ENCODE results near the gene MAP3K20.
"Not testable (repeated sequence)": the region's sequence is repeated elsewhere in the genome, so short reads cannot be mapped to it uniquely, and the experiment has no call there.

The MAP3K20 gene

DNA sequence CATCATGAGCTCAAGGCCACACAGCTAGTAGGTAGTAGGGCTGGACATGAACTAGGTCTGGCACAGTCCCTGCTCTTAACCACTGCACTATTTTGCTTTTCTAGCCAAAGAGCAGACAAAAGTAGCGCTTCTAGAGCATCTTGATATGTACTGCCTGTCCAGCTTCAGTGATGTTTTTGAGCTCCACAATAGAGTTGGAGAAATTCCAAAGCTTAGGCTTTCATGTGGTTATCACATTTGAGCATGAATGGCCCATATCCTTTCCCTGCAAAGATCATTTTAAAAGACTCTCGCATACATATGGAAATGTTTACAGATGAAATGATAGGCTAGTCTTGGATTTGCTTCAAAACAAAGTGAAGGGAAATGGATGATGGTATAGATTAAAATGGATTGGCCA lies 128.7 kb downstream of the MAP3K20 start:
- no peak for DNase-seq (ENCODE audit: low read depth in 2 of 2)

DNA sequence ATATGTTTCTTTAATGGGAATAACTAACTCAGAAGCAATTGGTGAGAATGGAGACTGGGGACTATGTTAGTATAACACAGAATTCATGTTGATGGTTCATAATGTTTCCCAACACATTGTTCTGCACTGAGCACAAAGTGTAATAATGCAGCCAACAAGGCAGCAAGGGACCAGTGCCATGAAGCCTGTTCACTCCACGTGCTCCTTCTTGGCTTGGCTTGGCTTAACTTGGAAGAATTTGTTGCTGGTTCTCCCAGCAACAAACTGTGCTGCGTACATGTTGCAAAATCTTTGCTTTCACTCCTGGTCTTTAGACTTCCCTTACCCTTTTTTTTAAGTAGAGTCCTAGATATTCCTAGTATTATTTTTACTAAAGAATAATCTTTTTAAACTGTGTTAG lies 129.7 kb downstream of the MAP3K20 start:
- DNase-seq (ENCODE audit: low read depth in 2 of 2) = no peak

DNA sequence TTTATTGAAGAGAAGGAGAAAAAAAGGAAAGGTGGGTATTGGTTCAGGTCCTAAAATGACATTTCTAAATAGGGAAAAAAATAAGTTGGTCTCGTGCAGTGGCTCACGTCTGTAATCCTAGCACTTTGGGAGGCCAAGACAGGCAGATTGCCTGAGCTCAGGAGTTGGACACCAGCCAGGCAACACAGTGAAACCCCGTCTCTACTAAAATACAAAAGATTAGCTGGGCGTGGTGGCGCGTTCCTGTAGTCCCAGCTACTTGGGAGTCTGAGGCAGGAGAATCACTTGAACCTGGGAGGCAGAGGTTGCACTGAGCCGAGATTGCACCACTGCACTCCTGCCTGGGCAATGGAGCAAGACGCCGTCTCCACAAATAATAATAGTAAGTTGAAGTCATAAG lies 131.5 kb downstream of the MAP3K20 start:
- DNase-seq (ENCODE audit: low read depth in 2 of 2) = not testable (repeated sequence)

DNA sequence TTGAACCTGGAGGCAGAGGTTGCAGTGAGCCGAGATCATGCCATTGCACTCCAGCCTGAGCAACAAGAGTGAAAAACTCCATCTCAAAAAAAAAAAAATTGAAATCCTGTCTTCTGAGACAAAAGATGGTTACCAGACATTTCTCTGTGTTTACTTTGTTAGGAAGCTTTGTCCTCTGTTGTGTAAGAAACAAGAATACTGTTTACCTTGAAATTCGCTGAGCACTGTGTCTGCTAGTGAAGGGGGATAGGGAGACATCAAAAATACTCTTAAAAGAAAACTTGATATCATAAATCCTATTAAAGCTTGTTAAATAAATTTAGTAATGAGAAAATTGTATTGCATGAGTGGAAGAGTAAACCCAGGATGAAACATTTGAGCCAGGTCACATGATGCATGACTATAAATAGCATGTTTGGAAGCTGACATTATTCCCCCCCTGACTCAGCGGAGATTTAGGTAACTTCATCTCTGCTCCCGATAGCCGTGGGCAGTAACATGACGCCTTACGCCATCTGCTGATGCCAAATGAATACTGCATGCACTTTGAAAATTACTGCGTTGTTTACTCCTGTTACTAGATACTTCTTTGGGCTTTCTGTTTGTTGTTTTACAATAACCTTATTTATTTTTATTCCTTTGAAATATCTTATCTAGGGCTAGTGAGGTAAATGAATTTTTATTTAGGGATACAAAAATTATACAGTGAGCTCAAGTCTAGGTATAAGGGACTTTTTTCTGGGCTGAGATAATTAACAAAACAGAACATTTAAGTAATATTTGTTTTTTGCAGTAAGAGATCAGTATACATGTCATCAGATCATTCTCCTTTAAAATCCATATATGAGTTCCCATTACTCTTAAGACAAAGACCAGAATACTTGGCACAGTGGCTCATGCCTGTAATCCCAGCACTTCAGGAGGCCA lies 134.9 kb downstream of the MAP3K20 start:
- DNase-seq (ENCODE audit: low read depth in 2 of 2) = peak; percentile 14 to 42

DNA sequence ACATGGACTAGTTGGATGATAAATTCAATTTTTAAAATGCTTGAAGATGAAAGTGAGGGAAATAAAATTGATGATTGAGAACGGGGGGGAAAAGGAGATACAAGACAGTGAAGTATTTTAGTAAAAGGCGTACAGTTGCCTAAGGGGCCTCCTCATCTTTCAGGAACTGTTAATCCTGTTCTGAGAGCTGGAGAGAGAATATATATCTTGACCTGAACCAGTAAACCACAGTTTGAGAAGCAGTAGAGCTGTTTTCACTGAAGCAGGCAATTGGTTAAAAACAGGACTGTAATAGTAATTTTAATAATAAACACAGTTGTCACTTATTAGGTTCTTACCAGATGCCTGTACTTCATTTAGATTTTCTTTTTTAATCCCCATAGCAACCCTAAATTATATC lies 137.5 kb downstream of the MAP3K20 start:
- no peak for DNase-seq (ENCODE audit: low read depth in 2 of 2)

DNA sequence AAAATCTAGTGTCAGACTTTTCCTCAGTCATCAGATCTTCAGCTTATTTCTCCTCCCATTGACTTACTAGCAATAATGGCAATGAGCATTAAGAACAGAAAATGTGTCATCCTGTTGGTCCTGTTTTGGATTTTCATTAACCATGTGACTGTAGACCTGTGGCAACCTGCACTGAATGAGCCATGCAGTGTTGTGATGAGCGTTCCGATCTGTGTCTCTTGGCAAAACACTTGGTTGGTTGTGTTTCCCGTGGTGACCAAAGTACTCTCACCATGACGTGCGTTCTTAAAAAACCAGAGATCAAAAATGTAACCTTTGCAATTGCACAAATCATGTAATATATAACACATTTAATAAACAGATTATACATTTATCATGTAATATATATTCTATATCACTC lies 138.6 kb downstream of the MAP3K20 start:
- DNase-seq (ENCODE audit: low read depth in 2 of 2) = no peak

DNA sequence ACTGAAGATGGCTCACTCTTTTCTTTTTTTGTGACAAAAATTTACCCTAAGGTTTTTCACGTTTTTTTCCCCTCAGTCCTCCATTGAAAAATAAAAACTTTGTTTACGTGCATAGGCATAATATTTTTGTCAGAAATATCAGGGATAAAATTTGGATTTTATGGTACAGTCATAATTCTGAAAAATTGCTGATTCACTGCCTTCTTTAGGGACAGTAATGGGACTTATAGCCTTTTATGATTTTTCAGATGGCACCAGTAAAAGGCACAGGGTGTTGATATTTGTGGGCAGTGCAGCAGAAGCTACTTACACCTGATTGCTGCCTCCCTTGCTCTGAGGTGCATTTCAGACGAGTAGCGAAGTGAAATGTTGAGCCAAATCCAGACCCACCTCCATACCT lies 139.7 kb downstream of the MAP3K20 start:
- no peak for DNase-seq (ENCODE audit: low read depth in 2 of 2)

DNA sequence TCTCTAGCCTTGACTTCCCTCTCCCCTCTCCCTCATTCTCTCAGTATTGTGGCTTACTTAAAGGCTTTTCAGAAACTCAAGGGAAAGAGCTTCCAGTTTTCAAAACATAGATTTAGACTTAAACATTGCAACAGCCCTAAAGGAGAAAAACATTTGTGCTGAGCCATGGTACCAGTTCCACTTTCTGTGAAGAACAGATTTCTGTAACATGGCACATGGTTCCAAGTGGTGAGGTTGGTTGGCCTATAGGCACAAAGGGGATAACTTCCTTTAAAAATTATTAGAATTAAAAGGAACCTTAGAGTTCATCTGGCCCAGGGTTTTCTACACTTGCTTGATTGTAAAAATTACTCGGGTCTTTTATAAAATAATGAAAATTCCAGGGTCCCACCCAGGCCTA lies 140.4 kb downstream of the MAP3K20 start:
- no peak for DNase-seq (ENCODE audit: low read depth in 2 of 2)

DNA sequence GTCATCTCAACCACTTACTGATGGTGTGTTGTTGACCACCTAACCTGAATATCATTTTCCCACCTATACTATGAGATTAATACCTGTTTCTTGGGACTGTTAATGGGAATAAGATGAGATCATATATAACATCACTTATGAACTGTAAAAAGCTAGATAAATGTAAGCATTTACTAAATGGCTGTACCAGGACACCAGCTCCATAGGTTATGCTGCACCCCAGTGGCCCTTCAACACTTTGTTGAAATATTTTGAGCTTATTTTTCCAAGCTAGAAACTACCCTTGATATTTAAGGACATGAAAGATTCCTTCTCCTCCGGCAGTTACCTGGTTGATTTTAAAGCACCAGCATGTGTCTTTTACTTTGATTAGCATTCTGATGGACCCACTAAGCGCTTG lies 141.0 kb downstream of the MAP3K20 start:
- no peak for DNase-seq (ENCODE audit: low read depth in 2 of 2)

DNA sequence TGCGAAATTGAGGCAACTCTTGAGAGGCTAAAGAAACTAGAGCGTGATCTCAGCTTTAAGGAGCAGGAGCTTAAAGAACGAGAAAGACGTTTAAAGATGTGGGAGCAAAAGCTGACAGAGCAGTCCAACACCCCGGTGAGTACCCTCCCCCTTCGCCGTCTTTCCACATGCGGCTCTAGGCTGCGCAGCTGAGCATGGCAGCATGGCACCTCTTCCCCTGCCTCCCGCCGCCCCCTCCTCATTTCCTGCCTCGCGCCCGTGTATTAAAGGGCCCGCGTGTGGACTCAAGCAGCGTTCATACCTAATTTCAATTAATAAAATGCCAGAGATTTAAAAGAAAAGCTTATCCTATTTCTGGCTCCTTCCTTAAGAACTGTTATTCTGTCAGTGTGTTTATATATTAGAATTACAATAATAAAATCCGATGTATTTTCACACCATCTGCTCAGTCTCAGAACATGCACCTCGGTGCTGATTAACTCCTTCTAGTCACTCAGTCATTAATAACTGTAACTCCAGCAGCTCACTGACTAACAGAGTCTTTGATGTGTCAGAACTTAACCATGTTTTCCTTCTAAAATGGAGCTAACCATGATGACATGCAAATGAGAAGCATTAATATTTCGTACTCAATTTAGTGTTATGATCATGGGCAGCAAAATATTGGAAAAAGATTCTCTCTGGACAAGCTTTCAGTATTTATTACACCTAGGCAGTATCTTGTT lies 141.6 kb downstream of the MAP3K20 start:
- no peak for DNase-seq (ENCODE audit: low read depth in 2 of 2)

DNA sequence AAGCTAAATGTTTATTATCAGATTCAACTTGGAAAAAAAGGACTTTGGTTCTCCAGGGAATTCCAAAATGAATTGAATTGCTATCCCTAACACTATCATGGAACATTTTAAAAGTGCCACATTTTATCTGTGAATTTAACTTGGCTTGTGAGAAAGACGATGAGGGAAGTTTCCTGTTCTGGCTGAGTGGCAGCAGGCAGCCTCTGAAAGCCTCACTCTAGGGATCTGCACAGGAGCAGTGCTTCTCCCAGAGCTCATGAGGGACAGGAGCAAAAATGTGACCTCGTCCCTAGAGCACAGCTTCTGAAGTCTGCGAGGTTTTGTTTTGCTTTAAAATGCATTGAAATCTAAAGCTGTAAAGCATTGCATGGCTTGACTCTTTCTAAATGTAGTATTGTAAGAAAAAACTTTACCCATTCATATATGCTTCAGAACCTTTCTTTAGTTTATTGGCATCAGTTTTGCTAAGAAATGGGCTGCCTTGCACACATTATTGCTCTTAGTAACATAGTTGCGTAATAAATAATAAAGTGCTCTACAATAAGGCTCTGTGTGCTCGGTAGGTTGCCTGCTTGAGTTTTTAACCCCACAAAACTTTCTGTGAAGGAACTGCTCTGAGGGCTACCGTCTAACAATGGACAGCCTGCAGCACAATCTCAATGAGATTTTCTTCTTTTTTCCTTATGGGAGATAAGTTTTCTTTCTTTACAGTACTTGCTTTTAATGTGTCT lies 142.8 kb downstream of the MAP3K20 start:
- no peak for DNase-seq (ENCODE audit: low read depth in 2 of 2)

DNA sequence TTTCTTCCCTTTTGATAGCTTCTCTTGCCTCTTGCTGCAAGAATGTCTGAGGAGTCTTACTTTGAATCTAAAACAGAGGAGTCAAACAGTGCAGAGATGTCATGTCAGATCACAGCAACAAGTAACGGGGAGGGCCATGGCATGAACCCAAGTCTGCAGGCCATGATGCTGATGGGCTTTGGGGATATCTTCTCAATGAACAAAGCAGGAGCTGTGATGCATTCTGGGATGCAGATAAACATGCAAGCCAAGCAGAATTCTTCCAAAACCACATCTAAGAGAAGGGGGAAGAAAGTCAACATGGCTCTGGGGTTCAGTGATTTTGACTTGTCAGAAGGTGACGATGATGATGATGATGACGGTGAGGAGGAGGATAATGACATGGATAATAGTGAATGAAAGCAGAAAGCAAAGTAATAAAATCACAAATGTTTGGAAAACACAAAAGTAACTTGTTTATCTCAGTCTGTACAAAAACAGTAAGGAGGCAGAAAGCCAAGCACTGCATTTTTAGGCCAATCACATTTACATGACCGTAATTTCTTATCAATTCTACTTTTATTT lies 145.6 kb downstream of the MAP3K20 start:
- DNase-seq (ENCODE audit: low read depth in 2 of 2) = no peak

DNA sequence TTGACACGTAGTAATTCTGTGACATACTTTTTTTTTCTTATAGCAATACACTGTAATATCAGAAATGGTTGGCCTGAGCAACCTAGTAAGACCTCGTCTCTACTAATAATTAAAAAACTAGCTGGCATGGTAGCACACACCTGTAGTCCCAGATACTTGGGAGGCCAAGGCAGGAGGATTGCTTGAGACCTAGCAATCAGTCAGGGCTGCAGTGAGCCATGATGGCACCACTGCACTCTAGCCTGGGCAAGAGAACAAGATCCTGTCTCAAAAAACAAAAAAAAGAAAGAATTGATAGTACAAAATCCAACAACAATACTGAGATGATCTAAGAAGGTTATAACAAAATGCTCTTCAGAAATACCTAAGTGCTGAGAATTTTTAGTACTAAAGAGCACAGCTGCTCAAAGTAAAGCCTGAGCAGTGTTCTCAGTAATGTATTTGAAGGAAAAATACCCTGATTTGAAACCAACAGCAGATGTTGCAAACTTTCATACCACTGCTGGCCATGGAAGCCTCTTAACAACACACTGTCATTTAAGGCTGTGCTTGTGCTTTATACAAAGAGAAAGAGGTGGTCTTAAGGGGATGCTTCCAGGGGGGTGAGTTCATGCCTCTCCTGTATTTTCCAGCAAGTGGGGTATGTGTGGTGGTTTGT lies 146.4 kb downstream of the MAP3K20 start:
- DNase-seq (ENCODE audit: low read depth in 2 of 2) = no peak

DNA sequence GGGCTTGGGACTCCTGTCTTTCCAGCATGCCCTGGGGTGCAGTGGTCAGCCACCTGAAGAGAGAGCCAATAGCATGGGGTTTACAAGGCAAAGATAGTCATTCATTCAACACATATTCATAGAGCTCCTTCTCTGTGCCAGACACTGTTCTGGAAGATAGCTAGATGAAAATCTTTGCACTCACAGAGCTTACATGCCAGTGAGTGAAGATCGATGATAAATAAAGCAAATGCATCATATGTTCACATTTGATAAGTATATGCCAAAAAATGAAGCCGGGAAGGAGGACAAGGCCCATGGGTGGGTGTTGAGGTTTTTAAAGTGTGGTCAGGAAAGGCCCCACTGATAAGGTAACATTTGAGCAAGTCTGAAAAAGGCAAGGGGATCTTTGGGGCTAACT lies 148.2 kb downstream of the MAP3K20 start:
- DNase-seq (ENCODE audit: low read depth in 2 of 2) = no peak

DNA sequence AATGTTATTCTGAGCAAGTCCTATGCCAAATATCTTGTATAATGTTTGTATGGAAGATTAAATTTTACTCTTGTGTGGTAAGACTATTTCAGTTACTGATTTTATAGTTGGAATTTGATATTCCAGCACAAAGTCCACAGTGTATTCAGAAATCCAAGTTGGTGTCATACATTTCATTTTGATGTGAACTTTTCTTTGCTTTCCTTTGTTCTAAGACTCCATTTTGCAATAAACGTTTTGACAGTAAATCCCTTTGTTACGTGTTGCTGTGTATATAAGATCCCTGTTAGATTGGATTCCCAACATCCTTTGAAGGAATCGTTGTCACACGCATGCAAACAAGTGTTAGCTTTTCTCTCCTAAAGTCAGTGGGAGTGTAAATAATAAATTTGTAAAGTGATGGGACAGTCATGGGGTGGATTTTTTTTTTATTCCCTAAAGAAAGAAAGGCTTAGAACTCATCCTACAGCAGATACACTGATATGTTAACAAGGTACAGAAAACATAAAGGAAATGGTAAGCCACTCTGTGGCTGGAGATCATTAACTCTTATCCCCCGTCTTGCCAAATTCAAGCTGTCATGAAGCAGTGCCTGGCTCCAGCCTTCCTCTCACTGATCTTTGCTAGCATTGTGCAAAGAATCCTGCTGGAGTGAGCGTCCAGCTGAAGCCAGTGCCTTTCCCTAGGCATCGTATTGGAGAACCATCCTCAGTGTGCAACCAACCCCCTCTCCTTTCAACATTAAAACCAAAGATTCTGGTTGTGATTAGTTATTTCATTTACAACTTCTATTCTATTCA lies 151.5 kb downstream of the MAP3K20 start:
- no peak for DNase-seq (ENCODE audit: low read depth in 2 of 2)

DNA sequence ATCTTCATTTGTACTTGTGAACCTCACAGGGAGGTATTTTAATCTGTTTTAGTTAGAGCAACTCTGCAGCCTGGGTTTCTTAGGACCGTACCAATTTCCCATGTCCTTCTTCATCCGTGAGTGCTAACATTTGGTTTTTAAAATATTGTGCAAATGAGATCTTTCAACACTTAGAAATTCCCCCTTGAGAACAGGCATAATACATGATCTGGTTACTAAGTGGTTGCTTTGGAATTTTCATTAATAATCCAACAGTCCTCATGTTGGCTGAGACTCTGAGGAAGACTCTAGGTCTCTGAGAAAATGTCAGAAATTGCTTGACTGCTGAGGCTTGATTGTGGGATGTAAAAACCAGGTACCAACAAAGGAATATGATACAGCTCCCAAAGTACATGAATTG lies 153.4 kb downstream of the MAP3K20 start:
- no peak for DNase-seq (ENCODE audit: low read depth in 2 of 2)

DNA sequence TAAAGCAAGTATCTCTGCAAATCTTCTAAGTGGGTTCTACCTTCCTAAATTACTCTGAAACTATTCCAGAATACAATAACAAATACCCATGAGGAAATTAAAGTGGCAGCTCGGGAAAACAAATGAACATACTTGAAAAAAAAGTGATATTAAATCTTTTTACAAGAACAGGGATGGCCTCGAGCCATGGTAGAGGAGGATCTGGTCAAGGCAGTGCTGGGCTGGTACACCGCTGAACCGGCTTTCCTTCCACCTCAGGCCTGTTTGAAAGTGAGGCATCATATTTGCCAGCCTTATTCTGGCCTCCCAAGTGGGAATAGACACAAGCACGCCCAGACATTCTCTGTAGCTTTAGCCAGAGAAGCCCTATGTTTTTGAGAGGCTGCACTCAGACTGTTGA lies 154.5 kb downstream of the MAP3K20 start:
- no peak for DNase-seq (ENCODE audit: low read depth in 2 of 2)

DNA sequence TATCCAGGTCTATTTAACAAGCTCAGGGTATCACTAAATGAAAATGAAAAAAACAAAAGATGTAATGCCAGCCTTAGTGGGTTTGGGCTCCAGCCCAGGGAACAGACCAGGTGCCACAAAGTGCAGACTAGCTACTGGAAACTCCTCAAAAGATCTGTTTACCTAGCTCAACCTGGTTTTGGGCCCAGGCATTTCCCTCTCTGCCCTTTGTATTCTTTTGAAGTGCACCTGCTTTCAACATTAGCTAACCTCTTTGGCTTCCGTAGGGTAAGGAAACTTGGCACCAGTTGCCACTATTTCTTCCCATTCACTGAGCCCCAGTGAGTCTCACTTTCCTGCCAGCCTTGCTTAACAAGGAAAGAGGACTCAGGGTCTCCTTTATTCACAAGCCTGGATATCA lies 155.4 kb downstream of the MAP3K20 start:
- DNase-seq (ENCODE audit: low read depth in 2 of 2) = no peak

DNA sequence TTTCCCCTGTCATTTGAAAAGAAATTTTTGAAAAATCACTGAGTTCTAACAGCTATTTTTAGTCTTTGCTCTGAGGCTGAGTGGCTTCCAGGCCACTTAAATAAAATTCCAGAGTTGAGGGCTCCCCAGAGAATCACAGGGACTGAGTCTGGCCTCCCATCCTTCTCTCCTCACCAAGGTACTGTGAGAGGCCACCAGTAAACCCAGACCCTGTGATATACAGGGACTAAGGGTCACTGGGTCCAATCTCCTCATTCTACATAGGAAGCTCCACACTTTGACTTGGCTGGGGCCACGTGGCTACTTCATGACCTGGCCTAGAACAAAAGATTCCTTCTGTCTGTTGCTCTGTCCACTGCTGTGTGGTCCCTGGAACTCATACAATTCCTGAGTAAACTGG lies 155.8 kb downstream of the MAP3K20 start:
- no peak for DNase-seq (ENCODE audit: low read depth in 2 of 2)

DNA sequence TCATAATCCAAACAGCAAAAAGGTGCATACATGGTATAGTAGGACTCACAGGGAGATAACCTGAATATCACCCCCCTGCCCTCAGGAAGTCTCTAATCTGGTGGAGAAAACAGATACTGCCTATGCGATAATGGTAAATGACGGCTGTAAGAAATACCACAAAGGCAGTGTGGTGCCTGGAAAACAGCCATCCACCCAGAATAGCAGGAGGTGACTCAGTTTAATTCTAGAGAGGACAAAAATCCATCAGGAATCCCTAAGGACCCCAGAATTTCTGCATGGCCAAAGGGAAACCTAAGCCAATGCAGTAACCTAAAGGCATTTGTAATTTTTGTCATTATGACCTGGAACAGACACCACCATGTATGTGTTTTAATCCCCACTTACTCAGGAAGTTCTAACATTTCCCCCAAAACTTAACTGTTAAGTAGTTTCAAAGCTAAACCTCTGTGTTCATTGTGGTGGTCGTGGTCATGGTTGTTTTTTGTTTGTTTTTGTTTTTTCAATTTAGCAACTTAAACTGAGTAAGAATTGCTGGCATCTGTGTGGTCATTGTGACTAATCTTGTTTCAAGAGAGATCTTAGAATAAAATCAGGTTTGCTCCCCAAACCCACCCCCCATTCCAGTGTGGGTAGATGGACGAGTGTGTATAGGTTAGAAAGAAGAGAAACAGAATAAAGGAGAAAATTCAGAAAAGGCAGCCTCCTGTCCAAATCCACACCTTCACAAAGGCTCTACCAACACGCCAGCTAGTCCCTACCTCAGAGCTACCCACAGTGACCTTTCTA lies 157.5 kb downstream of the MAP3K20 start:
- no peak for DNase-seq (ENCODE audit: low read depth in 2 of 2)
